HepG2 (cell line): ENCODE measurements around the gene CFAP61. TPM values are rescaled to one million over a fixed set of nuclear protein-coding genes. Genes with fewer than 3 reads are reported as not detected.

ENCODE experiments used
- HDAC1 ChIP-seq: sonication (generic); formaldehyde crosslinking; IDR thresholded peaks from 2 replicates; pipeline ENCODE4 v1.5.1; 2020; ENCODE audit warnings: mild to moderate bottlenecking, missing genetic modification reagents
- RCOR2 ChIP-seq: IDR thresholded peaks from 2 replicates; pipeline ENCODE4 v1.6.1; 2016; ENCODE audit warnings: missing biosample characterization, missing genetic modification reagents
- TBX3 ChIP-seq: fragments of 450-650 bp; IDR thresholded peaks from 2 replicates; pipeline ENCODE4 v1.6.1; 2017; ENCODE audit warnings: antibody characterized with exemption, mild to moderate bottlenecking, inconsistent platforms, borderline replicate concordance
- YEATS2 ChIP-seq: sonication (generic); formaldehyde crosslinking; IDR thresholded peaks from 2 replicates; pipeline ENCODE4 v1.4.0; 2020; ENCODE audit warnings: missing genetic modification reagents, borderline replicate concordance
- ZNF138 ChIP-seq: sonication (generic); formaldehyde crosslinking; IDR thresholded peaks from 2 replicates; pipeline ENCODE4 v1.5.0; 2020; ENCODE audit warnings: mild to moderate bottlenecking, low read depth, missing genetic modification reagents
- ZNF383 ChIP-seq: sonication (generic); formaldehyde crosslinking; IDR thresholded peaks from 2 replicates; pipeline ENCODE4 v1.4.0; 2020; ENCODE audit warnings: missing genetic modification reagents, mild to moderate bottlenecking, borderline replicate concordance
- polyA plus RNA-seq, 8 experiments: library from polyadenylated mRNA; depleted of rRNA in 3 of 8; stranded (reverse) in 7 of 8; unstranded in 1 of 8; fragments of >200 nt; fragmentation: Illumina TruSeq in 4 of 8; extraction: Trizol in 4 of 8; gene quantifications; 2 replicates each; pipeline versions ENCODE4 v1.2.1 to v1.2.3, GENCODE V29; 2011 to 2016; ENCODE audit warnings: low read depth in 4 of 8, missing spikeins in 1 of 8, mixed read lengths in 1 of 8; ENCODE audit not compliant: insufficient read depth in 1 of 8
- total RNA-seq, 5 experiments: library from RNA; depleted of rRNA; stranded (reverse); fragments of >200 nt; fragmentation: Illumina TruSeq; extraction: Trizol; gene quantifications; 2 replicates each; pipeline ENCODE4 v1.2.3, GENCODE V29; 2016; ENCODE audit warnings: low read depth in 1 of 5
- TF ChIP-seq, protein P1 (sequence below): sonication (generic); formaldehyde crosslinking; IDR thresholded peaks from 2 replicates; pipeline ENCODE4 v1.5.1; 2020; ENCODE audit warnings: mild to moderate bottlenecking, missing genetic modification reagents
- TF ChIP-seq, protein P2 (sequence below): sonication (generic); formaldehyde crosslinking; IDR thresholded peaks from 2 replicates; pipeline ENCODE4 v1.9.0; 2021; ENCODE audit warnings: mild to moderate bottlenecking, missing genetic modification reagents
- TF ChIP-seq, protein P3 (sequence below), 2 experiments: sonication (generic) in 1 of 2; formaldehyde crosslinking in 1 of 2; IDR thresholded peaks; 2 replicates each; pipeline versions ENCODE4 v1.4.0 to v1.6.1; 2016 to 2020; ENCODE audit warnings: borderline replicate concordance in 1 of 2, low read depth in 1 of 2, mild to moderate bottlenecking in 1 of 2, missing genetic modification reagents in 1 of 2

Gene CFAP61
- total and polyA plus RNA-seq, 2 of the 13 experiments (the other 11 are each of a cell fraction or from before 2014, with no cell fraction given) = 0.27 TPM; not detected in 1

DNA sequence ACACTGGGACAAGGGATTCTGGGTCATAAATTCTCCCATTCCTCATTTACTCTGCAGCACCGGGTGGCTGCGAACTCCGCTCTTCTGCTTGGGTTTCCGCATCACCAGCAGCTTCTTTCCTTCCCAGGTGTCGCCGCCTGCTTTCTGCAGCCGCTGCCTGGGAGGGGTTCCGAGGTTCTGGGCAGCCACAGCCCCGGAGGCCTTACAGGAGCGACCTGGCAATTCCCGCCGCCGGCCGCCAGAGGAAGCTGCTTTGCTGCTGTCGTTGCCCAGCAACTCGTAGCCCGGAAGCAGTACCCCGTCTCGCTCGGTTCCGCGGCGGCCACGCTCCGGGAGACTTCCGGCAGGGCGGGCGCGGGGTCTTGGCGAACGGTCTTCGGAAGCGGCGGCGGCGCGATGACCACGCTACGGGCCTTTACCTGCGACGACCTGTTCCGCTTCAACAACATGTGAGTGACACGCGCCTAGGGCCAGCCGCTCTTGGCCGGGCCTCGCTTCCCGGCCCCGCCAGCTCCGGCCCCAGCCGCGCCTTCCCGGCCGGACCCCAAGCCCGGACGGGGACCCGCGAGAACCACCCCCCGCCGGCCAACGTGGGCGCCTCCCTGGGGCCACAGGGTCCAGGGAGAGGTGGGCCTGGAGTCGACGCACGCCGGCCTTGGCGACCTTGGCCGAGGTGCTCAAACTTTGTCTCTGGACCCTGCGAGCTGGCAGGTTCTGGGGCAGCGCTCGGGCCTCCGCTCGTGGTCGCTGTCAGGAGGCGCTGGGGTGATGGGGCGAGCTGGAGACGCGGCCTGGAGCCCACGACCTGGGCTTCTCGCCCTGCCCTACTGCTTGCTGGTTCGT, 35.1 kb upstream of the CFAP61 start, which contains the start of gene NAA20 (continued):
- TF ChIP-seq TBX3 = peak; percentile 26; the same call in 1 of the 2 replicates
- peak; percentile 72; the same call in 1 of the 2 replicates for TF ChIP-seq ZNF383 (CRISPR knock-in tag)
- TF ChIP-seq, protein P1, sequence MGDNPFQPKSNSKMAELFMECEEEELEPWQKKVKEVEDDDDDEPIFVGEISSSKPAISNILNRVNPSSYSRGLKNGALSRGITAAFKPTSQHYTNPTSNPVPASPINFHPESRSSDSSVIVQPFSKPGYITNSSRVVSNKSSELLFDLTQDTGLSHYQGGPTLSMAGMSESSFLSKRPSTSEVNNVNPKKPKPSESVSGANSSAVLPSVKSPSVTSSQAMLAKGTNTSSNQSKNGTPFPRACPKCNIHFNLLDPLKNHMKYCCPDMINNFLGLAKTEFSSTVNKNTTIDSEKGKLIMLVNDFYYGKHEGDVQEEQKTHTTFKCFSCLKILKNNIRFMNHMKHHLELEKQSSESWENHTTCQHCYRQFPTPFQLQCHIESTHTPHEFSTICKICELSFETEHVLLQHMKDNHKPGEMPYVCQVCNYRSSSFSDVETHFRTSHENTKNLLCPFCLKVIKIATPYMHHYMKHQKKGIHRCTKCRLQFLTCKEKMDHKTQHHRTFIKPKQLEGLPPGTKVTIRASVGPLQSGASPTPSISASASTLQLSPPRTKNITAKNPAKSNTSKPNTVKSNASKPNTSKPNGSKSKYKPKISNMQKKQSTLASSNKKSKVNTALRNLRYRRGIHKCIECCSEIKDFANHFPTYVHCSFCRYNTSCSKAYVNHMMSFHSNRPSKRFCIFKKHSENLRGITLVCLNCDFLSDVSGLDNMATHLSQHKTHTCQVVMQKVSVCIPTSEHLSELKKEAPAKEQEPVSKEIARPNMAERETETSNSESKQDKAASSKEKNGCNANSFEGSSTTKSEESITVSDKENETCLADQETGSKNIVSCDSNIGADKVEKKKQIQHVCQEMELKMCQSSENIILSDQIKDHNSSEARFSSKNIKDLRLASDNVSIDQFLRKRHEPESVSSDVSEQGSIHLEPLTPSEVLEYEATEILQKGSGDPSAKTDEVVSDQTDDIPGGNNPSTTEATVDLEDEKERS = peak; percentile 96
- TF ChIP-seq HDAC1 (CRISPR knock-in tag) = peak; percentile 99
- TF ChIP-seq YEATS2 (CRISPR knock-in tag) = peak; percentile 96
- TF ChIP-seq, protein P2, sequence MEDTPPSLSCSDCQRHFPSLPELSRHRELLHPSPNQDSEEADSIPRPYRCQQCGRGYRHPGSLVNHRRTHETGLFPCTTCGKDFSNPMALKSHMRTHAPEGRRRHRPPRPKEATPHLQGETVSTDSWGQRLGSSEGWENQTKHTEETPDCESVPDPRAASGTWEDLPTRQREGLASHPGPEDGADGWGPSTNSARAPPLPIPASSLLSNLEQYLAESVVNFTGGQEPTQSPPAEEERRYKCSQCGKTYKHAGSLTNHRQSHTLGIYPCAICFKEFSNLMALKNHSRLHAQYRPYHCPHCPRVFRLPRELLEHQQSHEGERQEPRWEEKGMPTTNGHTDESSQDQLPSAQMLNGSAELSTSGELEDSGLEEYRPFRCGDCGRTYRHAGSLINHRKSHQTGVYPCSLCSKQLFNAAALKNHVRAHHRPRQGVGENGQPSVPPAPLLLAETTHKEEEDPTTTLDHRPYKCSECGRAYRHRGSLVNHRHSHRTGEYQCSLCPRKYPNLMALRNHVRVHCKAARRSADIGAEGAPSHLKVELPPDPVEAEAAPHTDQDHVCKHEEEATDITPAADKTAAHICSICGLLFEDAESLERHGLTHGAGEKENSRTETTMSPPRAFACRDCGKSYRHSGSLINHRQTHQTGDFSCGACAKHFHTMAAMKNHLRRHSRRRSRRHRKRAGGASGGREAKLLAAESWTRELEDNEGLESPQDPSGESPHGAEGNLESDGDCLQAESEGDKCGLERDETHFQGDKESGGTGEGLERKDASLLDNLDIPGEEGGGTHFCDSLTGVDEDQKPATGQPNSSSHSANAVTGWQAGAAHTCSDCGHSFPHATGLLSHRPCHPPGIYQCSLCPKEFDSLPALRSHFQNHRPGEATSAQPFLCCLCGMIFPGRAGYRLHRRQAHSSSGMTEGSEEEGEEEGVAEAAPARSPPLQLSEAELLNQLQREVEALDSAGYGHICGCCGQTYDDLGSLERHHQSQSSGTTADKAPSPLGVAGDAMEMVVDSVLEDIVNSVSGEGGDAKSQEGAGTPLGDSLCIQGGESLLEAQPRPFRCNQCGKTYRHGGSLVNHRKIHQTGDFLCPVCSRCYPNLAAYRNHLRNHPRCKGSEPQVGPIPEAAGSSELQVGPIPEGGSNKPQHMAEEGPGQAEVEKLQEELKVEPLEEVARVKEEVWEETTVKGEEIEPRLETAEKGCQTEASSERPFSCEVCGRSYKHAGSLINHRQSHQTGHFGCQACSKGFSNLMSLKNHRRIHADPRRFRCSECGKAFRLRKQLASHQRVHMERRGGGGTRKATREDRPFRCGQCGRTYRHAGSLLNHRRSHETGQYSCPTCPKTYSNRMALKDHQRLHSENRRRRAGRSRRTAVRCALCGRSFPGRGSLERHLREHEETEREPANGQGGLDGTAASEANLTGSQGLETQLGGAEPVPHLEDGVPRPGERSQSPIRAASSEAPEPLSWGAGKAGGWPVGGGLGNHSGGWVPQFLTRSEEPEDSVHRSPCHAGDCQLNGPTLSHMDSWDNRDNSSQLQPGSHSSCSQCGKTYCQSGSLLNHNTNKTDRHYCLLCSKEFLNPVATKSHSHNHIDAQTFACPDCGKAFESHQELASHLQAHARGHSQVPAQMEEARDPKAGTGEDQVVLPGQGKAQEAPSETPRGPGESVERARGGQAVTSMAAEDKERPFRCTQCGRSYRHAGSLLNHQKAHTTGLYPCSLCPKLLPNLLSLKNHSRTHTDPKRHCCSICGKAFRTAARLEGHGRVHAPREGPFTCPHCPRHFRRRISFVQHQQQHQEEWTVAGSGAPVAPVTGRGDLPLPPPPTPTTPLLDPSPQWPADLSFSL (CRISPR knock-in tag) = no peak
- no peak for TF ChIP-seq RCOR2
- TF ChIP-seq ZNF138 (CRISPR knock-in tag) = peak; percentile 85
- TF ChIP-seq, protein P3, sequence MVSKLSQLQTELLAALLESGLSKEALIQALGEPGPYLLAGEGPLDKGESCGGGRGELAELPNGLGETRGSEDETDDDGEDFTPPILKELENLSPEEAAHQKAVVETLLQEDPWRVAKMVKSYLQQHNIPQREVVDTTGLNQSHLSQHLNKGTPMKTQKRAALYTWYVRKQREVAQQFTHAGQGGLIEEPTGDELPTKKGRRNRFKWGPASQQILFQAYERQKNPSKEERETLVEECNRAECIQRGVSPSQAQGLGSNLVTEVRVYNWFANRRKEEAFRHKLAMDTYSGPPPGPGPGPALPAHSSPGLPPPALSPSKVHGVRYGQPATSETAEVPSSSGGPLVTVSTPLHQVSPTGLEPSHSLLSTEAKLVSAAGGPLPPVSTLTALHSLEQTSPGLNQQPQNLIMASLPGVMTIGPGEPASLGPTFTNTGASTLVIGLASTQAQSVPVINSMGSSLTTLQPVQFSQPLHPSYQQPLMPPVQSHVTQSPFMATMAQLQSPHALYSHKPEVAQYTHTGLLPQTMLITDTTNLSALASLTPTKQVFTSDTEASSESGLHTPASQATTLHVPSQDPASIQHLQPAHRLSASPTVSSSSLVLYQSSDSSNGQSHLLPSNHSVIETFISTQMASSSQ (IDR thresholded peaks at IDR 0.05; ENCODE audit: low read depth) = peak; percentile 26; the same call in 1 of the 2 replicates
- TF ChIP-seq, protein P3 (CRISPR knock-in tag; IDR thresholded peaks at IDR 0.05; ENCODE audit: borderline replicate concordance) = peak; percentile 76; the same call in 1 of the 2 replicates
